PFSK-1 (cell line): ENCODE data around the gene SLC18A3.

Source experiments
- FOXP2 ChIP-seq: optimal IDR thresholded peaks from 2 replicates; pipeline ENCODE3; 2011; ENCODE audit warnings: borderline replicate concordance, control low read depth, inconsistent platforms; ENCODE audit not compliant: insufficient read depth; ENCODE audit errors: extremely low read length, extremely low read depth
- POLR2AphosphoS5 ChIP-seq: IDR thresholded peaks from 2 replicates; pipeline ENCODE4 v1.6.1; 2012; ENCODE audit warnings: low read depth, mild to moderate bottlenecking, control low read depth, low read length, moderate library complexity
- SIN3A ChIP-seq: IDR thresholded peaks from 2 replicates; pipeline ENCODE4 v1.6.1; 2012; ENCODE audit warnings: mild to moderate bottlenecking, low read length, moderate library complexity, borderline replicate concordance; ENCODE audit not compliant: insufficient read depth
- TAF1 ChIP-seq: IDR thresholded peaks from 2 replicates; pipeline ENCODE4 v1.6.1; 2012; ENCODE audit warnings: low read length, control low read depth, borderline replicate concordance; ENCODE audit not compliant: insufficient read depth
- TF ChIP-seq, protein P1 (sequence below), 2 experiments: IDR thresholded peaks; 2 replicates each; pipeline versions ENCODE4 v1.6.1 to v1.8.0; 2011 to 2012; ENCODE audit warnings: low read depth in 2 of 2, low read length in 2 of 2, control low read depth in 1 of 2, inconsistent platforms in 1 of 2, mild to moderate bottlenecking in 1 of 2, moderate library complexity in 1 of 2; ENCODE audit not compliant: insufficient read depth in 1 of 2

SLC18A3 gene

DNA sequence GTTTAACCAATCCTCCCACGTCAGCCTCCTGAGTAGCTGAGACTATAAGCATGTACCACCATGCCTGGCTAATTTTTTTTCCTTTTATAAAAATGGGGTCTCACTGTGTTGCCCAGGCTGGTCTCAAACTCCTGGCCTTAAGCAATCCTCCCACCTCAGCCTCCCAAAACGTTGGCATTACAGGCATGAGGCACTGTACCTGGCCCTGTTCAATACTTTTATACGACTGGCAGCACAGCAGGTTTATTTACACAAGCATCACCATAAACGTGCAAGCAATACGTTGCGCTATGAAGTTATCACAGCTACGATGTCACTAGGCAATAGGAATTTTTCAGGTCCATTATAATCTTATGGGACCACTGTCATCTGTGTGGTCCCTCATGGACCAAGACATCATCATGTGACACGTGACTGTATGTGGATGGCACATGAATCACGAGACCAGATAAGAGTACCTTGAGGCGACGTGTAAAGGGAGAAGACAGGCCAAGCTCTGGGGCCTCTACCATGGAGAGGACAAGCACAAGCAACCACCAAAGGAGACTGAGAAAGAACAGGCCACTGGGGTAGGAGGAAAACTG is 34.5 kb upstream of the SLC18A3 start:
- TF ChIP-seq, protein P1, sequence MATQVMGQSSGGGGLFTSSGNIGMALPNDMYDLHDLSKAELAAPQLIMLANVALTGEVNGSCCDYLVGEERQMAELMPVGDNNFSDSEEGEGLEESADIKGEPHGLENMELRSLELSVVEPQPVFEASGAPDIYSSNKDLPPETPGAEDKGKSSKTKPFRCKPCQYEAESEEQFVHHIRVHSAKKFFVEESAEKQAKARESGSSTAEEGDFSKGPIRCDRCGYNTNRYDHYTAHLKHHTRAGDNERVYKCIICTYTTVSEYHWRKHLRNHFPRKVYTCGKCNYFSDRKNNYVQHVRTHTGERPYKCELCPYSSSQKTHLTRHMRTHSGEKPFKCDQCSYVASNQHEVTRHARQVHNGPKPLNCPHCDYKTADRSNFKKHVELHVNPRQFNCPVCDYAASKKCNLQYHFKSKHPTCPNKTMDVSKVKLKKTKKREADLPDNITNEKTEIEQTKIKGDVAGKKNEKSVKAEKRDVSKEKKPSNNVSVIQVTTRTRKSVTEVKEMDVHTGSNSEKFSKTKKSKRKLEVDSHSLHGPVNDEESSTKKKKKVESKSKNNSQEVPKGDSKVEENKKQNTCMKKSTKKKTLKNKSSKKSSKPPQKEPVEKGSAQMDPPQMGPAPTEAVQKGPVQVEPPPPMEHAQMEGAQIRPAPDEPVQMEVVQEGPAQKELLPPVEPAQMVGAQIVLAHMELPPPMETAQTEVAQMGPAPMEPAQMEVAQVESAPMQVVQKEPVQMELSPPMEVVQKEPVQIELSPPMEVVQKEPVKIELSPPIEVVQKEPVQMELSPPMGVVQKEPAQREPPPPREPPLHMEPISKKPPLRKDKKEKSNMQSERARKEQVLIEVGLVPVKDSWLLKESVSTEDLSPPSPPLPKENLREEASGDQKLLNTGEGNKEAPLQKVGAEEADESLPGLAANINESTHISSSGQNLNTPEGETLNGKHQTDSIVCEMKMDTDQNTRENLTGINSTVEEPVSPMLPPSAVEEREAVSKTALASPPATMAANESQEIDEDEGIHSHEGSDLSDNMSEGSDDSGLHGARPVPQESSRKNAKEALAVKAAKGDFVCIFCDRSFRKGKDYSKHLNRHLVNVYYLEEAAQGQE (IDR thresholded peaks at IDR 0.05; ENCODE audit: insufficient read depth in 1 of 2, low read depth in 2 of 2, low read length in 2 of 2), result no peak
- no peak for TF ChIP-seq TAF1
- TF ChIP-seq FOXP2, result no peak

- no peak for TF ChIP-seq TAF1
- TF ChIP-seq, protein P1 (IDR thresholded peaks at IDR 0.05; ENCODE audit: insufficient read depth in 1 of 2, low read depth in 2 of 2, low read length in 2 of 2), result no peak
- TF ChIP-seq FOXP2, result no peak
- TF ChIP-seq POLR2AphosphoS5, result no peak
- no peak for TF ChIP-seq SIN3A
Measured at GRCh38 chr10:49577182-49577925, 32.8 kb upstream of the SLC18A3 start.

DNA sequence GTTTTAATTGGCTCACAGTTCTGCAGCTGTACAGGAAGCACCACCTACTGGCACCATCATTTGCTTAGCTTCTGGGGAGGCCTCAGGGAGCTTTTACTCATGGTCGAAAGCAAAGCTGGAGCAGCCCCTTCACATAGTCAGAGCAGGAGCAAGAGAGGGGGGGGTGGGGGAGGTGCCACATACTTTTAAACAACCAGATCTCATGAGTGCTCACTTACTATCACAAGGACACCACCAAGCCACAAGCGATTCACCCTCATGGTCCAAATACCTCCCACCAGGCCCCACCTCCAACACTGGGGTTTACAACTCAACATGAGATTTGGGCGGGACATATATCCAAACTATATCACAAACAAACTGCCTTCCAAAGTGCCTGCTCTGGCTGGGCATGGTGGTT is 31.7 kb upstream of the SLC18A3 start:
- no peak for TF ChIP-seq FOXP2
- TF ChIP-seq, protein P1 (IDR thresholded peaks at IDR 0.05; ENCODE audit: insufficient read depth in 1 of 2, low read depth in 2 of 2, low read length in 2 of 2), result no peak
- TF ChIP-seq TAF1, result no peak
- no peak for TF ChIP-seq SIN3A
- no peak for TF ChIP-seq POLR2AphosphoS5

GRCh38 chr10:49579621-49580020 is 30.5 kb upstream of the SLC18A3 start:
- no peak for TF ChIP-seq TAF1
- no peak for TF ChIP-seq SIN3A

GRCh38 chr10:49585387-49585786 is 24.7 kb upstream of the SLC18A3 start:
- no peak for TF ChIP-seq FOXP2
- TF ChIP-seq, protein P1 (IDR thresholded peaks at IDR 0.05; ENCODE audit: insufficient read depth in 1 of 2, low read depth in 2 of 2, low read length in 2 of 2), result no peak
- TF ChIP-seq POLR2AphosphoS5, result no peak
- no peak for TF ChIP-seq TAF1
- TF ChIP-seq SIN3A, result no peak
